Naive thymus-derived CD4-positive, alpha-beta T cell (primary cell): Measurements from ENCODE around the gene OSGEP. TPM values are rescaled to one million over a fixed set of nuclear protein-coding genes. Genes with fewer than 3 reads are reported as not detected.

ENCODE experiments used
- ATAC-seq: fragments of 150-1000 bp; cut with Tn5 transposase; 2 replicates; pipeline ENCODE4 v1.10.0; 2021; ENCODE audit warnings: mild to moderate bottlenecking, moderate library complexity
- CTCF ChIA-PET: fragments of 350-600 bp; sonication (Branson Sonifier 250); formaldehyde crosslinking; loops from one replicate; lab custom pipeline; 2021; ENCODE audit warnings: antibody characterized with exemption; lab: Charles Lee
- POLR2A ChIA-PET: fragments of 350-600 bp; sonication (Branson Sonifier 250); formaldehyde crosslinking; loops from one replicate; lab custom pipeline; 2021; ENCODE audit warnings: antibody characterized with exemption, inconsistent platforms; lab: Charles Lee
- DNase-seq, 9 donors: peaks; one replicate each; pipeline versions ENCODE4 v3.0.0 to v3.0.0-alpha.2; 2020 to 2022; ENCODE audit warnings: mixed read lengths in 1 of 9
- H3K27ac ChIP-seq: one replicate; pipeline ENCODE4 v1.7.0; 2013; ENCODE audit warnings: mild to moderate bottlenecking, low read depth, low read length, moderate library complexity
- H3K27me3 ChIP-seq, 2 donors: one replicate each; pipeline ENCODE4 v1.7.0; 2013; ENCODE audit warnings: low read length in 2 of 2, mild to moderate bottlenecking in 2 of 2, moderate library complexity in 2 of 2; ENCODE audit not compliant: control insufficient read depth in 2 of 2, insufficient read depth in 2 of 2
- H3K36me3 ChIP-seq, 3 experiments: 1 replicate in 2 of 3; 2 replicates in 1 of 3; pipeline ENCODE4 v1.7.0; 2013; ENCODE audit warnings: low read length in 3 of 3, mild to moderate bottlenecking in 3 of 3, moderate library complexity in 1 of 3; ENCODE audit not compliant: insufficient read depth in 3 of 3, control insufficient read depth in 2 of 3
- H3K4me1 ChIP-seq, 2 donors: one replicate each; pipeline ENCODE4 v1.7.0; 2013; ENCODE audit warnings: low read length in 2 of 2, mild to moderate bottlenecking in 2 of 2, moderate library complexity in 1 of 2; ENCODE audit not compliant: control insufficient read depth in 2 of 2, insufficient read depth in 2 of 2
- H3K4me3 ChIP-seq: 2 replicates; pipeline ENCODE4 v1.7.0; 2013; ENCODE audit warnings: mild to moderate bottlenecking, low read length
- H3K9me3 ChIP-seq, 3 experiments: 1 replicate in 2 of 3; 2 replicates in 1 of 3; pipeline ENCODE4 v1.7.0; 2013; ENCODE audit warnings: low read length in 3 of 3; ENCODE audit not compliant: control insufficient read depth in 2 of 3
- H3K27ac Mint-ChIP-seq, 9 donors: one replicate each; pipeline ENCODE4 v1.8.0; 2020 to 2022; ENCODE audit warnings: mixed read lengths in 9 of 9, mild to moderate bottlenecking in 8 of 9, moderate library complexity in 5 of 9, inconsistent platforms in 2 of 9
- H3K27me3 Mint-ChIP-seq, 5 donors: one replicate each; pipeline ENCODE4 v1.8.0; 2021 to 2022; ENCODE audit warnings: mixed read lengths in 5 of 5, mild to moderate bottlenecking in 1 of 5
- H3K36me3 Mint-ChIP-seq, 5 donors: one replicate each; pipeline ENCODE4 v1.8.0; 2020 to 2022; ENCODE audit warnings: mixed read lengths in 5 of 5, mild to moderate bottlenecking in 3 of 5, inconsistent platforms in 1 of 5
- H3K4me1 Mint-ChIP-seq, 7 donors: one replicate each; pipeline ENCODE4 v1.8.0; 2020 to 2022; ENCODE audit warnings: mixed read lengths in 7 of 7, mild to moderate bottlenecking in 3 of 7, inconsistent platforms in 1 of 7
- H3K4me3 Mint-ChIP-seq, 10 donors: one replicate each; pipeline ENCODE4 v1.8.0; 2020 to 2022; ENCODE audit warnings: mild to moderate bottlenecking in 10 of 10, mixed read lengths in 10 of 10, moderate library complexity in 6 of 10, inconsistent platforms in 2 of 10
- H3K9me3 Mint-ChIP-seq, 11 donors: one replicate each; pipeline ENCODE4 v1.8.0; 2020 to 2022; ENCODE audit warnings: mixed read lengths in 11 of 11, mild to moderate bottlenecking in 4 of 11, inconsistent platforms in 1 of 11, moderate library complexity in 1 of 11
- intact Hi-C, 2 donors: fragments of 100-400 bp; cut with micrococcal nuclease; formaldehyde crosslinking; loops; one replicate each; pipeline ENCODE4 v1.15.1; 2023
- polyA plus RNA-seq, 2 donors: library from polyadenylated mRNA; unstranded; fragments of 300-500 nt; fragmentation: Illumina TruSeq; gene quantifications; one replicate each; pipeline ENCODE4 v1.2.3, GENCODE V29; 2021
- total RNA-seq, 6 experiments: library from RNA in 5 of 6; stranded (reverse) in 5 of 6; gene quantifications; 1 replicate in 5 of 6; 2 replicates in 1 of 6; pipeline ENCODE4 v1.2.3 and lab custom pipeline; 2021 to 2026

The OSGEP gene
- total RNA-seq (10 to 100 TPM; 54.2 to 77.2 (median 69.1) TPM), polyA plus RNA-seq (10 to 100 TPM; 30.8 to 42.9 TPM), total RNA-seq (lab: John Stamatoyannopoulos, UW) (85.3 reads per million, percentile 82 among the genes with 10 or more reads in this experiment)

DNA sequence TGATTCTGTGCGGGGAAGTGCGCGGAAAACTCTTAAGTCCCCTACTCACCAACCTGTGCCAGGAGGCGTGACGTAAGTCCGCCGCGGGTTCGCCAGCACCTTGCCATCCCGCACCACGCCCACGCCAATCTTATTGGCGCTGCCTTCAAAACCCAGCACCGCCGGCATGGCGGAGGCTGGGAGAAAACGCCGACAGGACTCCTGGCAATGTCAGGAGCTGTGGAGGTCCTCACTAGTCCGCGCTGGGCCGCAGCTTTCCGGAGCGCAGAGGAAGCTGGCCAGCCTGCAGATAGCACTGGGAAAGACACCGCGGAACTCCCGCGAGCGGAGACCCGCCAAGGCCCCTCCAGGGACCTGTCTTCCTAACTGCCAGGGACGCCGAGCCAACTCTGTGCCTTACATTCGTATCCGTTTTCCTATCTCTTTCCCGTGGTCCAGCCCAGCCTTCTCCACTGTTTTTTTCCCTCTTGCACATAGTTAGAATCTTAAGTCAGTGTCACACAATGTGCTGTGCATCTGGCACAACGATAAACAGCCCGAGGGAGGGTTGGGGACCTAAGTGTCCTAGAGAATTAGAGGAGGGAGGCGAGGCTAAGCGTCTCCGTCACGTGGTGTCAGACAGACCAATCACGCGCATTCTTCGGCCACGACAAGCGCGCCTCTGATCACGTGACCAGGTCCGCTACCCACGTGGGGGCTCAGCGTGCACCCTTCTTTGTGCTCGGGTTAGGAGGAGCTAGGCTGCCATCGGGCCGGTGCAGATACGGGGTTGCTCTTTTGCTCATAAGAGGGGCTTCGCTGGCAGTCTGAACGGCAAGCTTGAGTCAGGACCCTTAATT is at the start of gene OSGEP, which contains the start of gene APEX1:
OSGEP (minus strand) TSS at position 297 of the 839 bp plus-strand sequence; CDS start at position 168, 129 bp downstream.
APEX1 (plus strand) TSS at position 711 of the 839 bp plus-strand sequence. CDS start 420 bp downstream, outside the sequence.
- POLR2A ChIA-PET = interaction anchor here (0.5 to 4.4 kb wide), 28 partner anchors 9 to 228 kb away, joined by 3 to 47 read pairs (median 5); partner anchors contain the start of genes PARP2, PNP and TEP1
- peaks cover 0 to 1% (median 0%) of the 10 kb centered on the region in 11 donors for H3K9me3 Mint-ChIP-seq
- H3K4me3 Mint-ChIP-seq = peak within 1 kb of the TSS in 6 of 10 donors; percentile 7 to 43 (median 30)

DNA sequence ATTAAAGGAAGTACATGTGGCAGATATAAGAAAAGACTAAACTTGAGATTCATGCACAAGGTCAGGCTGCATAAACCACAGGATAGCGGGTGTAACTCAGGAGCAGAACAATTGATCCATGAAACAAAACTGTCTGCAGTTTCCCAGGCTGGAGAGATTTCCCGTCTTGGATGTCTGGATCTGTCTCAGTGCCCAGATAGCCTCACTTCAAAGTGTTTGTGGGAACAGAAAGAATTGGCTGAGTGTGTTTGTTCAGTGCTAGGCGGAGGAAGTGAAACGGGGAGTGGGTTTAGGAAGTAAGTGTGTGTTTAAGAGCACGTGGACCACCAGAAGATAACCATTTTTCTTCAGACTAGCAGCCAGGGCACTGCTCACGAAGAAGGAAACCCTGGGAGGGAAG is 49.3 kb upstream of the OSGEP start:
- H3K4me3 Mint-ChIP-seq = no peak overlapping the region
- CTCF ChIA-PET = interaction anchor here (0.5 kb wide), 1 partner anchor 14 kb away, joined by 3 read pairs; no protein-coding TSS in a partner anchor
- Histone ChIP-seq H3K27me3 (no peaks in the 10 kb centered on the region), H3K4me1 (no peaks in the 10 kb centered on the region), H3K4me3 (no peak overlapping the region), H3K27ac (no peak overlapping the region), H3K9me3 (no peaks in the 10 kb centered on the region), H3K36me3 (no peaks in the 10 kb centered on the region)
- intact Hi-C loops = no loop called here
- no peaks in the 10 kb centered on the region for H3K36me3 Mint-ChIP-seq
- peak overlapping the region in 1 of 9 donors; percentile 17 for H3K27ac Mint-ChIP-seq
- no peaks in the 10 kb centered on the region for H3K9me3 Mint-ChIP-seq
- DNase-seq = no peak
- no peak for ATAC-seq
- peaks cover 0 to 8% (median 0%) of the 10 kb centered on the region in 5 donors for H3K27me3 Mint-ChIP-seq
- POLR2A ChIA-PET = interaction anchor here (0.5 kb wide), 1 partner anchor 42 kb away, joined by 3 read pairs; no protein-coding TSS in a partner anchor
- peaks cover 0 to 9% (median 7%) of the 10 kb centered on the region in 7 donors for H3K4me1 Mint-ChIP-seq

More for the DNA sequence above, at the start of gene OSGEP, which contains the start of gene APEX1:
- no peaks in the 10 kb centered on the region for H3K27me3 ChIP-seq
- H3K36me3 Mint-ChIP-seq = peaks cover 0 to 31% (median 19%) of the 10 kb centered on the region in 5 donors
- peaks cover 13 to 18% of the 10 kb centered on the region in 2 donors for H3K4me1 ChIP-seq
- H3K4me3 ChIP-seq = peak within 1 kb of the TSS; percentile 80
- CTCF ChIA-PET = interaction anchor here (0.9 to 1.5 kb wide), 4 partner anchors 39 to 227 kb away, joined by 3 to 6 read pairs (median 3); no protein-coding TSS in a partner anchor
- H3K27ac ChIP-seq = peak within 1 kb of the TSS; percentile 85
- intact Hi-C loops = loop anchor here (1.0 to 10.0 kb wide), 18 partner anchors 13 to 1000 kb away; partner anchors contain the start of genes PARP2 (in 2 of the 2), CCNB1IP1 (in 1 of the 2), CHD8 (in 1 of the 2) and HNRNPC (in 1 of the 2)
- no peaks in the 10 kb centered on the region for H3K9me3 ChIP-seq
- peak; percentile 88 for ATAC-seq
- peaks cover 25 to 60% (median 28%) of the 10 kb centered on the region in 3 experiments for H3K36me3 ChIP-seq
- no peak within 1 kb of the TSS for H3K27ac Mint-ChIP-seq
- H3K27me3 Mint-ChIP-seq = no peaks in the 10 kb centered on the region
- peak; percentile 86 to 99 (median 98) for DNase-seq
- peaks cover 12 to 30% (median 19%) of the 10 kb centered on the region in 7 donors for H3K4me1 Mint-ChIP-seq

DNA sequence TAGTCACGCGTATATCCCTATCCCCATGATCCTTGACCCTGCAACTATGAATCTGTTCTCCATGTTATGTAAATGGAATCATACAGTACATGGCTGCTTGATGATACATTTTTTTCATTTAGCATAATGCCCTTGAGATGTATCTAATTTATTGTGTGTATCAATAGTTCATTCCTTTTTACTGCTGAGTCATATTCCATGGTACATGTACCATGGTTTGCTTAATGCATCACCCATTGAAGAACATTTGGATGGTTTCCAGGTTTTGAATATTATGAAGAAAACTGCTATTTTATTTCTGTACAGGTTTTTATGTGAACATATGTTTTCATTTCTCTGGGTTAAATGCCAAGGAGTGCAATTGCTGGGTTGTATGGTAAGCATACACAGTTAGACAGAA is 46.7 kb upstream of the OSGEP start:
- ChIA-PET CTCF (no interaction called here), POLR2A (no interaction called here)
- no peaks in the 10 kb centered on the region for H3K9me3 Mint-ChIP-seq
- no peaks in the 10 kb centered on the region for H3K27me3 ChIP-seq
- peaks cover 0 to 8% (median 0%) of the 10 kb centered on the region in 5 donors for H3K27me3 Mint-ChIP-seq
- no peaks in the 10 kb centered on the region for H3K4me1 ChIP-seq
- no peak overlapping the region for H3K4me3 Mint-ChIP-seq
- no peak overlapping the region for H3K4me3 ChIP-seq
- no peak overlapping the region for H3K27ac Mint-ChIP-seq
- no peaks in the 10 kb centered on the region for H3K36me3 Mint-ChIP-seq
- H3K4me1 Mint-ChIP-seq = peaks cover 0 to 16% (median 7%) of the 10 kb centered on the region in 7 donors
- intact Hi-C loops = no loop called here
- no peaks in the 10 kb centered on the region for H3K9me3 ChIP-seq
- H3K36me3 ChIP-seq = no peaks in the 10 kb centered on the region
- ATAC-seq = no peak
- DNase-seq = no peak
- no peak overlapping the region for H3K27ac ChIP-seq

DNA sequence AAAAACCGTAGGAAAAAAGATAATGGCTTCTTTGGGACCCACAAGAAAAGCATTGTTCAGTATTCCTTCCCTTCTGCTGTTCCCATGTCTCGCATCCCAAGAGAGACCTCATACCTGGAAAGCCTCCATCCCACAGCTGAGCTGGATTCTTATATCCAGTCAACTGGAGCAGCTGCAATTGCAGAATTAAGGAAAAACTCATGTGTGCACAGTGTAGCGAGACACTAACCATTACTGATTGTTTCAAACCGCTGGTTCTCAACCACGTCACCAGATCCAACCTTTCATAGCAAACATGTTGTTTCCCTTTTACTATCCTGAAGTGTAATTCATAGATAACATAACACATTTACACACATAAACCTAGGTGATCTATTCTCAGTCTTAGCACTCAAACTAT is 45.3 kb upstream of the OSGEP start:
- Histone ChIP-seq H3K27ac (no peak overlapping the region), H3K4me3 (no peak overlapping the region), H3K36me3 (no peaks in the 10 kb centered on the region), H3K27me3 (no peaks in the 10 kb centered on the region), H3K4me1 (no peaks in the 10 kb centered on the region), H3K9me3 (no peaks in the 10 kb centered on the region)
- Mint-ChIP-seq H3K4me1 (peaks cover 8 to 31% (median 20%) of the 10 kb centered on the region in 7 donors), H3K27me3 (peaks cover 0 to 8% (median 0%) of the 10 kb centered on the region in 5 donors), H3K27ac (no peak overlapping the region), H3K9me3 (peaks cover 0 to 1% (median 0%) of the 10 kb centered on the region in 11 donors), H3K36me3 (no peaks in the 10 kb centered on the region), H3K4me3 (no peak overlapping the region)
- intact Hi-C loops = no loop called here
- ChIA-PET POLR2A (interaction anchor here (1.4 kb wide), 1 partner anchor 10 kb away, joined by 6 read pairs; no protein-coding TSS in a partner anchor), CTCF (interaction anchor here (1.0 kb wide), 1 partner anchor 13 kb away, joined by 3 read pairs; no protein-coding TSS in a partner anchor)
- DNase-seq (no peak), ATAC-seq (no peak)

- CTCF ChIA-PET = interaction anchor here (0.7 kb wide), 1 partner anchor 35 kb away, joined by 3 read pairs; no protein-coding TSS in a partner anchor
- Mint-ChIP-seq H3K27me3 (peaks cover 0 to 8% (median 0%) of the 10 kb centered on the region in 5 donors), H3K4me3 (no peak overlapping the region), H3K27ac (no peak overlapping the region), H3K9me3 (peaks cover 0 to 1% (median 0%) of the 10 kb centered on the region in 11 donors), H3K4me1 (peaks cover 11 to 35% (median 20%) of the 10 kb centered on the region in 7 donors), H3K36me3 (no peaks in the 10 kb centered on the region)
- no peak for ATAC-seq
- no peaks in the 10 kb centered on the region for H3K4me1 ChIP-seq
- POLR2A ChIA-PET = no interaction called here
- no peaks in the 10 kb centered on the region for H3K9me3 ChIP-seq
- H3K27me3 ChIP-seq = no peaks in the 10 kb centered on the region
- DNase-seq = no peak
- no peak overlapping the region for H3K4me3 ChIP-seq
- intact Hi-C loops = no loop called here
- H3K27ac ChIP-seq = no peak overlapping the region
- no peaks in the 10 kb centered on the region for H3K36me3 ChIP-seq
These were observed 44.5 kb upstream of the OSGEP start for GRCh38 chr14:20499108-20499507.

DNA sequence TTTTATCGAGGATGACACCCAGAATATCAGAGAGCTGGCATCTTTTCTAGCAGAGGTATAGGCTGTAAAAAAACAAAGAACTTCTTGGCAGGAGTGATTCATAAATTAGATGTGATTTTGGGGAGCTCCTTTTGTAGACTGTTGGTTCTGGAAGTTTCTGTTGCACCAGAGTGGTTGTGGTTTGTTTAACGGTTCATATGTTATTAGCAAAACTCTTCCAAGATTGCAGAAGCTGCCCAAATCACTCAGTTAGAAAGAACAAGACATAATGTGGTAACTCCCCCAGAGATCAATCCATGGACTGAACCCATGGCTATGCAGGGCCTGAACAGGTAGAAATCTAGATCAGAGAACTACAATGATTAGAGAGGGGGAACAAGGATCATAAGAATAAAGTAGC is 44.0 kb upstream of the OSGEP start:
- Mint-ChIP-seq H3K36me3 (no peaks in the 10 kb centered on the region), H3K27ac (no peak overlapping the region), H3K4me1 (peaks cover 15 to 34% (median 21%) of the 10 kb centered on the region in 7 donors), H3K4me3 (no peak overlapping the region), H3K27me3 (peaks cover 0 to 8% (median 0%) of the 10 kb centered on the region in 5 donors), H3K9me3 (peaks cover 0 to 1% (median 0%) of the 10 kb centered on the region in 11 donors)
- no peaks in the 10 kb centered on the region for H3K9me3 ChIP-seq
- CTCF ChIA-PET = interaction anchor here (0.6 to 0.7 kb wide), 2 partner anchors 35 to 56 kb away, joined by 3 read pairs; no protein-coding TSS in a partner anchor
- H3K4me1 ChIP-seq = peaks cover 0 to 2% of the 10 kb centered on the region in 2 donors
- POLR2A ChIA-PET = no interaction called here
- no peaks in the 10 kb centered on the region for H3K27me3 ChIP-seq
- H3K36me3 ChIP-seq = no peaks in the 10 kb centered on the region
- no peak overlapping the region for H3K27ac ChIP-seq
- ATAC-seq = no peak
- no peak overlapping the region for H3K4me3 ChIP-seq
- intact Hi-C loops = no loop called here
- no peak for DNase-seq
